GM12892 (cell line): ENCODE data around the gene PRUNE2.

Source experiments
- POLR2A ChIP-seq: IDR thresholded peaks from 2 replicates; pipeline ENCODE4 v1.6.1; 2011; ENCODE audit warnings: low read depth, low read length, control low read depth
- POLR2AphosphoS5 ChIP-seq: IDR thresholded peaks from 2 replicates; pipeline ENCODE4 v1.6.1; 2011; ENCODE audit warnings: low read depth, low read length, control low read depth
- TAF1 ChIP-seq: IDR thresholded peaks from 2 replicates; pipeline ENCODE4 v1.6.1; 2011; ENCODE audit warnings: low read depth, mild to moderate bottlenecking, control low read depth, low read length, borderline replicate concordance

GRCh38 chr9:76887951-76888350 is 18.0 kb downstream of the PRUNE2 start:
- TF ChIP-seq POLR2A = no peak
- no peak for TF ChIP-seq POLR2AphosphoS5
- TF ChIP-seq TAF1 = no peak
